HG03159 (cell line): ENCODE data around the gene SOX10.
"Not testable (repeated sequence)": the region's sequence is repeated elsewhere in the genome, so short reads cannot be mapped to it uniquely, and the experiment has no call there.

Experiments
- ATAC-seq: cut with Tn5 transposase; IDR thresholded peaks from one replicate; pipeline ENCODE4 v1.9.1; 2021; ENCODE audit warnings: mild to moderate bottlenecking, moderate library complexity; ENCODE audit not compliant: unreplicated experiment

The SOX10 gene

GRCh38 chr22:37986371-37986770, 2.0 kb upstream of the SOX10 start:
- no peak for ATAC-seq

- ATAC-seq, result no peak
These were observed 1.5 kb upstream of the SOX10 start for GRCh38 chr22:37985751-37986281.

GRCh38 chr22:37985050-37985585, 763 bp upstream of the SOX10 start:
- ATAC-seq, result no peak

- ATAC-seq, result no peak
These were observed 1.2 kb downstream of the SOX10 start for GRCh38 chr22:37982938-37983859.

GRCh38 chr22:37982151-37982785, 2.1 kb downstream of the SOX10 start:
- ATAC-seq, result no peak

- ATAC-seq, result no peak
These were observed 2.9 kb downstream of the SOX10 start for GRCh38 chr22:37981282-37982011.

- ATAC-seq, result no peak
These were observed 4.6 kb downstream of the SOX10 start for GRCh38 chr22:37979782-37980181.

GRCh38 chr22:37976547-37976946, 7.8 kb downstream of the SOX10 start:
- no peak for ATAC-seq

- ATAC-seq, result not testable (repeated sequence)
These were observed 8.3 kb downstream of the SOX10 start for GRCh38 chr22:37976022-37976421.

GRCh38 chr22:37975153-37975552, 9.2 kb downstream of the SOX10 start:
- no peak for ATAC-seq

- no peak for ATAC-seq
These were observed 10.8 kb downstream of the SOX10 start for GRCh38 chr22:37973271-37974170.

GRCh38 chr22:37972527-37972926, 11.8 kb downstream of the SOX10 start:
- no peak for ATAC-seq

- no peak for ATAC-seq
These were observed 12.6 kb downstream of the SOX10 start for GRCh38 chr22:37971475-37972434.

- no peak for ATAC-seq
These were observed 13.5 kb downstream of the SOX10 start for GRCh38 chr22:37970864-37971263.

- ATAC-seq, result no peak
These were observed 15.7 kb downstream of the SOX10 start for GRCh38 chr22:37968452-37969251.

GRCh38 chr22:37967637-37968451, 16.5 kb downstream of the SOX10 start:
- ATAC-seq, result no peak

GRCh38 chr22:37967147-37967546, 17.2 kb downstream of the SOX10 start:
- no peak for ATAC-seq
